ENCODE data around the gene OTUD7B.
"Not testable (repeated sequence)": the region's sequence is repeated elsewhere in the genome, so short reads cannot be mapped to it uniquely, and the experiment has no call there.

OTUD7B gene
- total RNA-seq: 1.4 to 10.6 (median 4.0) reads per million in 17 experiments

DNA sequence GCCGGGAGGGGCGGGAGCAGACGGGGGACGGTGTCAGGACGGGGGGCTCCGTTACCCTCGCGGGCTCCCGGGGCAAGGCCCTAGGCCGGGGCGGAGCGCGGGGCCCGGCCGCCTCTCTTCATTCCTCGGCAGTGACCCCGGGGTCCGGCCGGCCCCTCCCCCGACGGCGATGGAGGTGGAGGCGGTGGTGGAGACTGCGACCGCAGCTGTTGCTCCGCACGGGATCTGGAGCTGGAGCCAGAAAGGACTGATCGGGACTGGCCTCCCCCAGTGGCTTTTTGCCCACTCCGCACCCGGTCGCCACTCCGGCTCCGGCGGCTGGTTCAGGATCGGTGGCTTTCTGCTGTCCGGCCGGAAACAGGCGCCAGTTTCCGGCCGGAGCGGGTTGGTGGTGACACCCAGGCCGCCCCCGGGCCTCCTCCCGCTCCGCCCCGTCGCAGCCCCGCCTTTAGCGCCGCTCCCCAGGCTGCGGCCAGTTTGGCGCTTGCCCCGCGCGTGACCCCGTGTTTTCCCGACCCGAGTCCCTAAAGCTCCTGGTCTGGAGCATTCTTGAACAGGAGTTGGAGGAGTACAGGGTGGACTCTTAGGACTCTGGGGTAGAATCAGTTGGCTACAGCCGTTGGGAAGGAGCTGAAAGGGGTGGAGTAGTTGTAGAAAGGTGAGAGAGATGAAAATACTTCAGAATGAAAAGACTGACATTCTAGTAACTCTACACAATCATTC lies at the start of gene OTUD7B:
OTUD7B (minus strand) TSS at position 334 of the 723 bp plus-strand sequence. CDS start 33,216 bp downstream, outside the sequence.
- peak; percentile 81 to 94 (median 88) for DNase-seq

- DNase-seq: no peak
Measured at GRCh38 chr1:150060260-150060659, 49.7 kb upstream of the OTUD7B start.

DNA sequence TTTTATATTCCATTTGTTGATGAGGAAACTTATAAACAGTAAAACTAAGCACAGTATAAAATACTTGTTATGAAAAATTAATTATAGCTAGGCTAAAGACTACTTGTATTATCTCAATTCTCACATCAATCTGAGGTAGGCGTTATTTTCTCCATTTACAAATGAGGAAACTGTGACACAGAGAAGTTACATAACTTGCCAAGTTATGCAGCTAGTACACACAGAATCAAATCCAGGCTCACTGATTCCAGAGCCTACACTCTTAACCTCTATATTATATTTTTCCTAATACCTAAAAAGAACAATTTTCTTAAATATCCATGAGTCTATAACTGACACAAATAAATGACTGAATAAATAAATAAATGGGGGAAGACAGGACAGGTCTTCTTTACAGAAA lies 45.9 kb upstream of the OTUD7B start:
- DNase-seq: peak; percentile 20 to 76 (median 52)

DNA sequence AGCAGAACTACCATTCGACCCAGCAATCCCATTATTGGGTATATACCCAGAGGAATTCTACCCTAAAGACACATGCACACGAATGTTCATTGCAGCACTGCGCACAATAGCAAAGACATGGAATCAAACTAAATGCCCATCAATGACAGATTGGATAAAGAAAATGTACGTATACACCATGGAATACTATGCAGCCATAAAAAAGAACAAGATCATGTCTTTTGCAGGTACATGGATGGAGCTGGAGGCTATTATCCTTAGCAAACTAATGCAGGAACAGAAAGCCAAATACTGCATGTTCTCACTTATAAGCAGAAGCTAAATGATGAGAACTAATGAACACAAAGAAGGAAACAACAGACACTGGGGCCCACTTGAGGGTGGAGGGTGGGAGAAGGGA lies 45.0 kb upstream of the OTUD7B start:
- DNase-seq: not testable (repeated sequence)

GRCh38 chr1:150053926-150054325 lies 43.4 kb upstream of the OTUD7B start:
- peak; percentile 43 to 73 (median 59) for DNase-seq

DNA sequence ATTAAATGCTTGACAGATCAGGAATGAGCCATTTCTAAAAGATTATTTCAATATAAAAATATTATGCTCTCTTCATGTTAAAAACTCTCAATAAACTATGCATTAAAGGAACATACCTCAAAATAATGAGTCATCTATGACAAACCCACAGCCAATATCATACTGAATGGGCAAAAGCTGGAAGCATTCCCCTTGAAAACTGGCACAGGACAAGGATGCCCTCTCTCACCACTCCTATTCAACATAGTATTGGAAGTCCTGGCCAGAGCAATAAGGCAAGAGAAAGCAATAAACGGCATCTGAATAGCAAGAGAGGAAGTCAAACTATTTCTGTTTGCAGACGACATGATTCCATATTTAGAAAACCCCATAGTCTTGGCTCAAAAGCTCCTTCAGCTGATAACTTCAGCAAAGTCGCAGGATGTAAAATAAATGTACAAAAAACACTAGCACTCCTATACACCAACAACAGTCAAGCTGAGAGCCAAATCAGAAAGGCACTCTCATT lies 41.4 kb upstream of the OTUD7B start:
- peak in 3 of 4 experiments; percentile 3 to 25 (median 7) for DNase-seq

- no peak for DNase-seq
Measured at GRCh38 chr1:150051089-150051373, 40.5 kb upstream of the OTUD7B start.

GRCh38 chr1:150049926-150050325 lies 39.4 kb upstream of the OTUD7B start:
- no peak for DNase-seq

- no peak for DNase-seq
Measured at GRCh38 chr1:150034336-150034735, 23.8 kb upstream of the OTUD7B start.

- no peak for DNase-seq
Measured at GRCh38 chr1:150028322-150028721, 17.8 kb upstream of the OTUD7B start.

GRCh38 chr1:150024156-150024555 lies 13.6 kb upstream of the OTUD7B start:
- no peak for DNase-seq

DNA sequence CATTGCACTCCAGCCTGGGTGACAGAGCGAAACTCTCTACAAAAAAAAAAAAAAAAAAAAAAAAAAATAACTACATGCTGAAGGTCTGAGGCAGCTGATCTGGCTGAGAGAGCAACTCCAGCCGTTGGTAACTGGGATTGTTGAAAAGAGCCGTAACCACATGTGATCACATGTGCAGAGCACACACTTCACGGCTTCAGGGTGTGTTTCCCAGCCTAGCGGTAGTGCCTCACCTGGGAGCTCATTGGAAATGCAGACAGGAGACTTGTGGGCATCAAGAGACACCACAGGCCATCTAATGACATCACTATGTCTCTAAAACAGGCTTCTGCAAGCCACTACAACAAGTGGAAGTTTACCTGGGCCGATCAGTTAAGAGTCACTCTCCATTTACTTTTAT lies 11.8 kb upstream of the OTUD7B start:
- DNase-seq: no peak

DNA sequence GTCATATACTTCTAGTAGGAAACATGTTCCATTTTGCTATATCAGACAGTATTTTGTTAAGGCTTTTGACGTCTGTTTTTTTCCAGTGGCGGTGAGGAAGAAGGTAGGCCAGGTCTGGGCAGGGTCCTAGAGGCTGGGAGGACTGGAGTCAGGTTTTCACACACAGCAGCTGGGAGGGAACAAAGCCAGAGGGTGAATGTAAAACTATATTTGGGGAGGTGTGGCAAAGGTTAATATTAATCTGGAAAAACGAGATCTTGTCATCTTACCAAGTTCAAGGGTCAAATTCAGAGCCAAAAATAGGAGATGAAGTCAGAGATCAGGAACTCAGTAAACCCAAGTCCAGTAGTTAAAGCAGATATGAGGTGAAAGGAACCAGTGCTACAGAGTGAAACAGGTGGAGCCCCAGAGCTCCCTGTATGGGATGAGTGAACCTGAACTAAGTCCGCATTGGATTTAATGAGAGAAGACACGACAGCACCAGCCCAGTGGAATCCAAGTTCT lies 10.7 kb upstream of the OTUD7B start:
- no peak for DNase-seq

- DNase-seq: no peak
Measured at GRCh38 chr1:150020711-150021110, 10.2 kb upstream of the OTUD7B start.

GRCh38 chr1:150018165-150018564 lies 7.6 kb upstream of the OTUD7B start:
- DNase-seq: no peak

DNA sequence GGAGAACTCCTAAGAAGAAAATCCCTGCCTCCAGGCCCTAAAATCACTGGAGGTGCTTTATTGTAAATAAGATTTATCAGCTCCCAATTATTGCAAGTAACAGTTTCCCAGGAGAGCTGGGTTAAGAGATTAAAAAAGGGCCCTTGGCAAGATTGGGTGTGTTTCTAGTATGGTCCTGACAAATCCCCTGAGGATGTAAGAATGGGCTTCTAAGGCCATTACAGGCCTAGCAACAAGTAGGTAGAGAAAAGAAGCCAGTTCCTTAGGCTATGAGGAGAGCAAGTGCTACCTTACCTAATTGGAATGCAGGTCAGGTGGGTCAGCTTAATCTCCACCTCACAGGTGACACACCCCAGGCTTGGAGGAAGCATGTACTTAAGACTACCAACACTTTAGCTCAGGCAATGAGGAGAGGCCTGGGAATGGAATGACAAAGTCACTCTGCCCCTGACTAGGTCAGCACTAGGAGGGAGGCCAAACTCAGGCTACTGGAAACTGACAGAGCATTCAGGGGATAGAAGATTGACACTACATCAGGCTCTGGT lies 6.8 kb upstream of the OTUD7B start:
- no peak for DNase-seq

- peak; percentile 28 to 60 (median 50) for DNase-seq
Measured at GRCh38 chr1:150015651-150016131, 5.2 kb upstream of the OTUD7B start.

DNA sequence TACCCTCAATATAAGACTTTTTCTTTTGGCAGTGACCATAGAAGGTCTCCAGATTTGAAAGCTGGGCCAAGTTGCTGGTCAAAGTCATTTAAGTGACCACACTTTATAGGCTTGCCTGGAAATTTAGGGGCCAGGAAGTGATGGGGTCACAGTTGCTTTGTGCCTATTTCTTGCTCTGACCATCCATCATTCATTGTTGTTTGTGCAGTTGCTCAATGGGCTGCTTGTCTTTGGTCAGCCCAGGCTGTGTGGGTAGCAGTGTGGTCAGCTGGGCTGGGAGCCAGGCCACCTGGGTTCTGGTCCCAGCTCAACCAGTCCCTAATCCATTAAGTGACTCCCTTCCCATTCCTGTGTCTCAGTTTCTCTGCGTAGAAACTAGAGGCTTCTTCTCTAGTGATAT lies 2.1 kb upstream of the OTUD7B start:
- DNase-seq: no peak

- DNase-seq: peak in 3 of 4 experiments; percentile 23 to 26 (median 26)
Measured at GRCh38 chr1:150009604-150010392, 728 bp downstream of the OTUD7B start.

DNA sequence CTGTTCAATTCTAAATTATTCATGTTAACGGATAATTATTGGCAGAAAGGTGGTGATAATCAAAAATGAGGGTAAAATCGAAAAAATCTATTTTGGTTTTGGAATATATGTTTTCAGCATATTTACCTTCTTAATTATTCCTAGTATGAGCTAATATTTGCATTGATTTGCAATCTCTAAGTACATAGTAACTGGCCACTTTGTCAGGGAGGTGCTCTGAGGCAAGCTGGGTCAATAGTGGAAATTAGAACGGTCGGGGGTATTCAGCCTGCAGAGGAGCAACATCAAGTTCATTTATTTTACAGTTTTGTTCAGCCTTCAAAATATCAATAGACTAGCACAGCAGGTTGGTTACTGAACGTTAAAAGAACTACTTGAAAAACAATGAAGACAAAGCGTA lies 1.8 kb downstream of the OTUD7B start:
- DNase-seq: no peak

GRCh38 chr1:150006881-150007421 lies 3.6 kb downstream of the OTUD7B start:
- peak in 1 of 4 experiments; percentile 29 for DNase-seq

GRCh38 chr1:150005606-150006005 lies 4.9 kb downstream of the OTUD7B start:
- no peak for DNase-seq

DNA sequence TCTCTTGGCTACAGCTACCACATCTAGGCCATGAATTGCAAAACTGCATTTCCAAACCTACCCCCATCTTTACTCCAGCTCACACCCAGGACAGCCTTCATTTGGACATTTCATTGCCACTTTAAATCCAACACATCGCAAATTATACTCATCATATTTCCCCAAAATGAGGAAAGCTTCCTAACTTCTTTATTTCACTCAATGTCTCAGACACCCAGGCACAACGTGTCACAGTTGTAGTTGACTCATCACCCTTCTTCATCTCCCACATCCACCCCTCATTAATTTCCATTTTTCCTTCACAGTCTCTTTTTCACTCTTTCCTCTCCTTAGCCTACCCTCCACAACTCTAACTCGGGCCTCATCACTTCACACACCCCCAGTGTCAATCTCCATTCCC lies 6.7 kb downstream of the OTUD7B start:
- DNase-seq: peak in 3 of 4 experiments; percentile 10 to 44 (median 34)
